ENCODE measurements around the gene ZMIZ2. TPM values are rescaled to one million over a fixed set of nuclear protein-coding genes. Genes with fewer than 3 reads are reported as not detected.

ZMIZ2 gene
- polyA plus RNA-seq, 6 donors from 2014 or later, result 5.8 to 22.8 (median 13.4) TPM

GRCh38 chr7:44764665-44765578 is 16.3 kb downstream of the ZMIZ2 start:
- Mint-ChIP-seq H3K4me1 (peaks cover 23 to 32% (median 26%) of the 10 kb centered on the region in 3 donors), H3K27ac (peak overlapping the region in 3 of 6 donors; percentile 57 to 63 (median 58)), H3K36me3 (peaks cover 4 to 12% of the 10 kb centered on the region in 2 donors), H3K4me3 (no peak overlapping the region), H3K9me3 (no peaks in the 10 kb centered on the region), H3K27me3 (no peaks in the 10 kb centered on the region)
- no peak for ATAC-seq (ENCODE audit: low read depth in 2 of 2)
- DNase-seq, result no peak

GRCh38 chr7:44765579-44766415 is 17.1 kb downstream of the ZMIZ2 start:
- DNase-seq (no peak), ATAC-seq (ENCODE audit: low read depth in 2 of 2) (no peak)
- H3K4me3 Mint-ChIP-seq, result no peak overlapping the region
- H3K36me3 Mint-ChIP-seq, result peaks cover 4 to 12% of the 10 kb centered on the region in 2 donors
- no peaks in the 10 kb centered on the region for H3K9me3 Mint-ChIP-seq
- no peaks in the 10 kb centered on the region for H3K27me3 Mint-ChIP-seq
- peak overlapping the region in 3 of 6 donors; percentile 57 to 95 (median 63) for H3K27ac Mint-ChIP-seq
- peaks cover 30 to 36% (median 35%) of the 10 kb centered on the region in 3 donors for H3K4me1 Mint-ChIP-seq

GRCh38 chr7:44766416-44766801 is 17.8 kb downstream of the ZMIZ2 start:
- Mint-ChIP-seq H3K9me3 (no peaks in the 10 kb centered on the region), H3K4me1 (peaks cover 37 to 41% (median 40%) of the 10 kb centered on the region in 3 donors), H3K4me3 (no peak overlapping the region), H3K36me3 (peaks cover 4 to 12% of the 10 kb centered on the region in 2 donors), H3K27ac (peak overlapping the region in 5 of 6 donors; percentile 49 to 95 (median 63)), H3K27me3 (no peaks in the 10 kb centered on the region)
- ATAC-seq (ENCODE audit: low read depth in 2 of 2) (no peak), DNase-seq (no peak)

- no peak for DNase-seq
- no peak for ATAC-seq (ENCODE audit: low read depth in 2 of 2)
- peak overlapping the region in 5 of 6 donors; percentile 94 to 98 (median 97) for H3K27ac Mint-ChIP-seq
- H3K27me3 Mint-ChIP-seq, result no peaks in the 10 kb centered on the region
- H3K36me3 Mint-ChIP-seq, result peaks cover 4 to 9% of the 10 kb centered on the region in 2 donors
- peak overlapping the region in 5 of 8 donors; percentile 71 to 81 (median 78) for H3K4me3 Mint-ChIP-seq
- peaks cover 41 to 48% (median 43%) of the 10 kb centered on the region in 3 donors for H3K4me1 Mint-ChIP-seq
- no peaks in the 10 kb centered on the region for H3K9me3 Mint-ChIP-seq
These were observed 18.7 kb downstream of the ZMIZ2 start for GRCh38 chr7:44767134-44767911.

GRCh38 chr7:44767912-44768627 is 19.4 kb downstream of the ZMIZ2 start:
- ATAC-seq (ENCODE audit: low read depth in 2 of 2), result peak; percentile 82 to 95
- Mint-ChIP-seq H3K27me3 (no peaks in the 10 kb centered on the region), H3K36me3 (peaks cover 1 to 4% of the 10 kb centered on the region in 2 donors), H3K9me3 (no peaks in the 10 kb centered on the region), H3K27ac (peak overlapping the region; percentile 90 to 98 (median 96)), H3K4me1 (peaks cover 41 to 48% (median 43%) of the 10 kb centered on the region in 3 donors), H3K4me3 (peak overlapping the region in 5 of 8 donors; percentile 54 to 81 (median 73))
- peak; percentile 57 for DNase-seq

- Mint-ChIP-seq H3K27ac (peak overlapping the region; percentile 69 to 98 (median 96)), H3K4me3 (peak overlapping the region in 5 of 8 donors; percentile 51 to 81 (median 73)), H3K27me3 (no peaks in the 10 kb centered on the region), H3K36me3 (no peaks in the 10 kb centered on the region), H3K4me1 (peaks cover 42 to 48% (median 43%) of the 10 kb centered on the region in 3 donors), H3K9me3 (no peaks in the 10 kb centered on the region)
- DNase-seq, result no peak
- ATAC-seq (ENCODE audit: low read depth in 2 of 2), result no peak
These were observed 20.2 kb downstream of the ZMIZ2 start for GRCh38 chr7:44768628-44769371.

GRCh38 chr7:44769376-44769775 is 20.7 kb downstream of the ZMIZ2 start:
- DNase-seq (no peak), ATAC-seq (ENCODE audit: low read depth in 2 of 2) (no peak)
- Mint-ChIP-seq H3K9me3 (no peaks in the 10 kb centered on the region), H3K27ac (peak overlapping the region; percentile 88 to 98 (median 96)), H3K4me1 (peaks cover 40 to 48% (median 45%) of the 10 kb centered on the region in 3 donors), H3K36me3 (no peaks in the 10 kb centered on the region), H3K27me3 (no peaks in the 10 kb centered on the region), H3K4me3 (peak overlapping the region in 4 of 8 donors; percentile 49 to 73 (median 71))

GRCh38 chr7:44769776-44770294 is 21.2 kb downstream of the ZMIZ2 start:
- DNase-seq (peak; percentile 14), ATAC-seq (ENCODE audit: low read depth in 2 of 2) (peak; percentile 15 to 40)
- Mint-ChIP-seq H3K4me3 (peak overlapping the region in 7 of 8 donors; percentile 10 to 73 (median 63)), H3K27me3 (no peaks in the 10 kb centered on the region), H3K4me1 (peaks cover 40 to 48% (median 45%) of the 10 kb centered on the region in 3 donors), H3K36me3 (no peaks in the 10 kb centered on the region), H3K27ac (peak overlapping the region; percentile 87 to 97 (median 95)), H3K9me3 (no peaks in the 10 kb centered on the region)

GRCh38 chr7:44771358-44771757 is 22.7 kb downstream of the ZMIZ2 start:
- peak overlapping the region in 1 of 8 donors; percentile 18 for H3K4me3 Mint-ChIP-seq
- ATAC-seq (ENCODE audit: low read depth in 2 of 2), result no peak
- H3K36me3 Mint-ChIP-seq, result no peaks in the 10 kb centered on the region
- no peak for DNase-seq
- peak overlapping the region; percentile 68 to 97 (median 88) for H3K27ac Mint-ChIP-seq
- no peaks in the 10 kb centered on the region for H3K9me3 Mint-ChIP-seq
- no peaks in the 10 kb centered on the region for H3K27me3 Mint-ChIP-seq
- H3K4me1 Mint-ChIP-seq, result peaks cover 40 to 48% (median 45%) of the 10 kb centered on the region in 3 donors

- no peaks in the 10 kb centered on the region for H3K9me3 Mint-ChIP-seq
- H3K27ac Mint-ChIP-seq, result peak overlapping the region in 4 of 6 donors; percentile 49 to 87 (median 60)
- H3K36me3 Mint-ChIP-seq, result no peaks in the 10 kb centered on the region
- no peak for DNase-seq
- H3K4me1 Mint-ChIP-seq, result peaks cover 36 to 47% (median 45%) of the 10 kb centered on the region in 3 donors
- no peak for ATAC-seq (ENCODE audit: low read depth in 2 of 2)
- no peaks in the 10 kb centered on the region for H3K27me3 Mint-ChIP-seq
- no peak overlapping the region for H3K4me3 Mint-ChIP-seq
These were observed 23.8 kb downstream of the ZMIZ2 start for GRCh38 chr7:44772440-44772839.

- Mint-ChIP-seq H3K9me3 (no peaks in the 10 kb centered on the region), H3K4me3 (no peak overlapping the region), H3K27ac (peak overlapping the region in 1 of 6 donors; percentile 59), H3K4me1 (peaks cover 32 to 43% (median 43%) of the 10 kb centered on the region in 3 donors), H3K27me3 (no peaks in the 10 kb centered on the region), H3K36me3 (no peaks in the 10 kb centered on the region)
- DNase-seq (no peak), ATAC-seq (ENCODE audit: low read depth in 2 of 2) (no peak)
These were observed 24.2 kb downstream of the ZMIZ2 start for GRCh38 chr7:44772867-44773266.
